Hepatocyte (in vitro differentiated cells): ENCODE results near the gene RTRAF.

Experiments
- CTCF ChIP-seq: fragments of 200-600 bp; sonication (generic); IDR thresholded peaks from 2 replicates; pipeline ENCODE4 v1.5.1; 2016; ENCODE audit warnings: antibody characterized with exemption, mild to moderate bottlenecking; ENCODE audit not compliant: poor library complexity
- EZH2 ChIP-seq: fragments of 200-600 bp; sonication (generic); IDR thresholded peaks from 2 replicates; pipeline ENCODE4 v1.6.1; 2016; ENCODE audit warnings: antibody characterized with exemption, mild to moderate bottlenecking, borderline replicate concordance
- EZH2phosphoT487 ChIP-seq: fragments of 200-600 bp; sonication (generic); IDR thresholded peaks from one replicate; pipeline ENCODE4 v1.6.1; 2018; ENCODE audit warnings: antibody characterized with exemption, mild to moderate bottlenecking, low read depth, moderate library complexity; ENCODE audit not compliant: unreplicated experiment, severe bottlenecking

- TF ChIP-seq CTCF = no peak
- no peak for TF ChIP-seq EZH2
- no peak for TF ChIP-seq EZH2phosphoT487
These were observed 10.8 kb downstream of the RTRAF start for GRCh38 chr14:52000019-52000582.
